ENCODE data around the gene SETBP1. TPM values are rescaled to one million over a fixed set of nuclear protein-coding genes. Genes with fewer than 3 reads are reported as not detected.

The SETBP1 gene
- total and polyA plus RNA-seq, 2 of the 8 experiments (the other 6 are each of a cell fraction or from before 2014, with no cell fraction given) = 2.0 to 6.5 TPM

GRCh38 chr18:45014047-45014501 is 333.4 kb downstream of the SETBP1 start:
- H3K4me1 ChIP-seq (replicated peaks in 1 of 4; ENCODE audit: control insufficient read depth in 3 of 4, insufficient read depth in 4 of 4, low read length in 3 of 4) = peaks cover 3 to 14% (median 8%) of the 10 kb centered on the region in 4 experiments; a peak in 5 of 7 replicates
- H3K9me3 ChIP-seq (ENCODE audit: insufficient read depth in 2 of 2, low read depth in 1 of 2, low read length in 1 of 2) = no peaks in the 10 kb centered on the region
- H3K27ac ChIP-seq (ENCODE audit: low read depth, low read length) = no peak overlapping the region
- H3K23me2 ChIP-seq (ENCODE audit: low read depth, low read length) = no peaks in the 10 kb centered on the region
- CTCF ChIA-PET (ENCODE audit: partially characterized antibody) = no interaction called here
- H2AK5ac ChIP-seq (ENCODE audit: low read depth, low read length) = no peak overlapping the region
- H3K36me3 ChIP-seq (ENCODE audit: control insufficient read depth in 2 of 4, insufficient read depth in 4 of 4, low read length in 3 of 4) = no peaks in the 10 kb centered on the region
- H2BK12ac ChIP-seq (ENCODE audit: low read depth, low read length) = no peak overlapping the region
- no peak overlapping the region for H3K4ac ChIP-seq (replicated peaks; ENCODE audit: insufficient read length, low read depth, low read length)
- H2AFZ ChIP-seq (ENCODE audit: low read length) = no peak overlapping the region
- no peaks in the 10 kb centered on the region for H3K79me2 ChIP-seq (ENCODE audit: control insufficient read depth in 1 of 2, insufficient read depth in 2 of 2, low read length in 2 of 2)
- H3K23ac ChIP-seq (ENCODE audit: insufficient read length) = no peak overlapping the region
- TF ChIP-seq CHD2 (IDR thresholded peaks at IDR 0.05; ENCODE audit: low read length) (no peak), BRCA1 (IDR thresholded peaks at IDR 0.05; ENCODE audit: low read depth, low read length) (no peak), JUND (IDR thresholded peaks at IDR 0.05; ENCODE audit: low read length) (0 out of 2 replicates have a peak, but pooled peaks have one; percentile 50), CTCF (IDR thresholded peaks at IDR 0.05; ENCODE audit: control extremely low read depth in 1 of 3, insufficient read depth in 1 of 3, low read depth in 1 of 3, low read length in 3 of 3) (peak in 1 of 3 experiments; percentile 21; a peak in 1 of 4 replicates), MAFK (IDR thresholded peaks at IDR 0.05; ENCODE audit: low read depth, low read length) (no peak), RBBP5 (IDR thresholded peaks at IDR 0.05; ENCODE audit: borderline replicate concordance, low read depth, low read length) (no peak), CEBPB (IDR thresholded peaks at IDR 0.05; ENCODE audit: low read depth, low read length) (no peak), EGR1 (IDR thresholded peaks at IDR 0.05; ENCODE audit: borderline replicate concordance, low read depth, low read length) (no peak), TEAD4 (IDR thresholded peaks at IDR 0.05; ENCODE audit: low read depth, low read length) (peak; percentile 59), RAD21 (IDR thresholded peaks at IDR 0.05 in 1 of 2, conservative IDR thresholded peaks at IDR 0.05 in 1 of 2; ENCODE audit: low read depth in 2 of 2, low read length in 2 of 2) (peak; percentile 12 to 17; a peak in 2 of 4 replicates)
- H3K9ac ChIP-seq (replicated peaks in 1 of 4; ENCODE audit: extremely low read depth in 1 of 4, low read depth in 3 of 4, low read length in 3 of 4) = no peak overlapping the region
- H3K27me3 ChIP-seq (replicated peaks in 1 of 4; ENCODE audit: control insufficient read depth in 3 of 4, extremely low read depth in 1 of 4, insufficient read depth in 3 of 4, low read length in 3 of 4) = no peaks in the 10 kb centered on the region
- POLR2A ChIA-PET (ENCODE audit: partially characterized antibody) = no interaction called here
- no peak overlapping the region for H4K91ac ChIP-seq (replicated peaks; ENCODE audit: insufficient read length, low read length)
- no peak overlapping the region for H3K18ac ChIP-seq (ENCODE audit: extremely low read depth, low read length)
- no peak overlapping the region for H3K14ac ChIP-seq (ENCODE audit: insufficient read length)
- H4K20me1 ChIP-seq (replicated peaks in 1 of 2; ENCODE audit: control insufficient read depth in 1 of 2, insufficient read depth in 2 of 2, low read length in 2 of 2) = no peaks in the 10 kb centered on the region
- no peak overlapping the region for H2BK5ac ChIP-seq (ENCODE audit: low read depth, low read length)
- no peak overlapping the region for H3K4me3 ChIP-seq (ENCODE audit: extremely low read depth in 1 of 4, insufficient read depth in 2 of 4, low read depth in 3 of 4, low read length in 4 of 4)
- H3K4me2 ChIP-seq (ENCODE audit: insufficient read depth in 1 of 2, low read depth in 2 of 2, low read length in 2 of 2) = no peak overlapping the region
- 75% methylated on average over 2 of the region's 2 CpGs; no CpG with 5 or more reads in 1 of the 2 experiments for WGBS, 2 experiments (ENCODE audit: extremely low coverage in 1 of 2, insufficient coverage in 1 of 2, insufficient read length in 1 of 2, insufficient replicate concordance in 2 of 2, low coverage in 1 of 2, low lambda C conversion rate in 2 of 2, missing lambda C conversion rate in 1 of 2)
- FAIRE-seq = peak; percentile 50
- no peak overlapping the region for H2BK20ac ChIP-seq (ENCODE audit: low read length)
- H3K79me1 ChIP-seq (ENCODE audit: low read depth, low read length) = no peaks in the 10 kb centered on the region
- no peak overlapping the region for H2BK15ac ChIP-seq (ENCODE audit: low read length)
- H4K5ac ChIP-seq (ENCODE audit: insufficient read length, low read depth, low read length) = no peak overlapping the region
- H2BK120ac ChIP-seq (replicated peaks; ENCODE audit: low read depth, low read length) = no peak overlapping the region
- H4K8ac ChIP-seq (ENCODE audit: extremely low read depth, insufficient read depth, low read length) = no peak overlapping the region
- DNase-seq (ENCODE audit: low read depth in 1 of 2, low spot score in 2 of 2) = no peak
- no peak overlapping the region for H3K56ac ChIP-seq (replicated peaks; ENCODE audit: insufficient read length, low read depth, low read length)

Measured in H1 (cell line).